HCT116 (cell line): Measurements from ENCODE around the gene DENR. TPM values are rescaled to one million over a fixed set of nuclear protein-coding genes. Genes with fewer than 3 reads are reported as not detected.

Experiments
- ATAC-seq: fragments of 200-7000 bp; cut with Tn5 transposase; 2 replicates; pipeline ENCODE4 v1.9.1; 2020; ENCODE audit warnings: mild to moderate bottlenecking, moderate library complexity
- BruUV-seq: library from RNA; stranded (reverse); fragments of 400-500 nt; replicated peaks from 2 replicates; lab custom pipeline; 2021; lab: Mats Ljungman, UMichigan
- CTCF ChIA-PET: fragments of 300-600 bp; sonication (Branson Sonifier 250); formaldehyde crosslinking; loops from one replicate; lab custom pipeline; 2021; ENCODE audit warnings: antibody characterized with exemption; lab: Charles Lee
- POLR2A ChIA-PET: fragments of 300-600, 350-600 bp; sonication (Branson Sonifier 250); formaldehyde crosslinking; loops from one replicate; lab custom pipeline; 2021; ENCODE audit warnings: antibody characterized with exemption; lab: Charles Lee
- RAD21 ChIA-PET, 2 experiments: fragments of 300-600 bp; sonication (Branson Sonifier 250); formaldehyde crosslinking; loops; one replicate each; lab custom pipeline; 2023; ENCODE audit warnings: low total read pairs in 2 of 2; ENCODE audit not compliant: uncharacterized antibody in 2 of 2, unreplicated experiment in 2 of 2, low non-redundant PET in 1 of 2; lab: Charles Lee
- DNase-seq: peaks from one replicate; pipeline ENCODE4 v3.0.0-alpha.2; 2010; ENCODE audit warnings: low read depth, low spot score
- H2AFZ ChIP-seq: fragments of 200-600 bp; shearing (Covaris generic), sonication (generic); 2 replicates; pipeline ENCODE4 v1.6.1; 2017; ENCODE audit warnings: low read depth, mixed run types, mixed read lengths, antibody characterized with exemption, low read length; ENCODE audit not compliant: poor library complexity, severe bottlenecking
- H3K27ac ChIP-seq: 2 replicates; pipeline ENCODE4 v1.5.1; 2012; ENCODE audit warnings: low read depth, low read length
- H3K27me3 ChIP-seq: fragments of 200-600 bp; sonication (generic); 2 replicates; pipeline ENCODE4 v1.6.1; 2016; ENCODE audit warnings: mixed run types, low read length, mixed read lengths; ENCODE audit not compliant: insufficient read depth
- H3K36me3 ChIP-seq, 2 experiments: fragments of 200-500 bp in 1 of 2; fragments of 200-600 bp in 1 of 2; sonication (Bioruptor generic) in 1 of 2; sonication (generic) in 1 of 2; 2 replicates each; pipeline versions ENCODE4 v1.5.1 to v1.6.1; 2014 to 2016; ENCODE audit warnings: low read length in 2 of 2, inconsistent platforms in 1 of 2, mixed read lengths in 1 of 2, mixed run types in 1 of 2; ENCODE audit not compliant: insufficient read depth in 2 of 2, control insufficient read depth in 1 of 2
- H3K4me1 ChIP-seq, 2 experiments: fragments of 200-600 bp in 1 of 2; sonication (generic) in 1 of 2; 2 replicates each; pipeline versions ENCODE4 v1.5.1 to v1.6.1; 2012 to 2017; ENCODE audit warnings: low read length in 2 of 2, inconsistent platforms in 1 of 2, mild to moderate bottlenecking in 1 of 2, mixed read lengths in 1 of 2, mixed run types in 1 of 2, moderate library complexity in 1 of 2; ENCODE audit not compliant: insufficient read depth in 2 of 2, control insufficient read depth in 1 of 2
- H3K4me2 ChIP-seq: fragments of 200-600 bp; sonication (generic); 2 replicates; pipeline ENCODE4 v1.6.1; 2017; ENCODE audit warnings: mixed run types, low read length, mixed read lengths
- H3K4me3 ChIP-seq, 2 experiments: fragments of 200-600 bp in 1 of 2; sonication (generic) in 1 of 2; replicated peaks in 1 of 2; 2 replicates each; pipeline ENCODE4 v1.5.1; 2011 to 2016; ENCODE audit warnings: low read length in 2 of 2, control low read depth in 1 of 2, low read depth in 1 of 2, mild to moderate bottlenecking in 1 of 2, mixed read lengths in 1 of 2, mixed run types in 1 of 2
- H3K79me2 ChIP-seq: fragments of 200-600 bp; sonication (generic); 2 replicates; pipeline ENCODE4 v1.6.1; 2017; ENCODE audit warnings: mild to moderate bottlenecking, mixed run types, low read length, moderate library complexity, mixed read lengths; ENCODE audit not compliant: insufficient read depth
- H3K9ac ChIP-seq: fragments of 200-600 bp; sonication (generic); 2 replicates; pipeline ENCODE4 v1.6.1; 2016; ENCODE audit warnings: low read length, mixed read lengths
- H3K9me2 ChIP-seq: fragments of 200-600 bp; sonication (generic), shearing (Covaris generic); 2 replicates; pipeline ENCODE4 v1.6.1; 2017; ENCODE audit warnings: mixed run types, mild to moderate bottlenecking, moderate library complexity; ENCODE audit not compliant: insufficient read depth
- H3K9me3 ChIP-seq, 2 experiments: fragments of 200-500 bp in 1 of 2; fragments of 200-600 bp in 1 of 2; sonication (Bioruptor generic) in 1 of 2; sonication (generic) in 1 of 2; 2 replicates each; pipeline ENCODE4 v1.6.1; 2014 to 2017; ENCODE audit warnings: low read length in 2 of 2, mixed read lengths in 2 of 2, inconsistent platforms in 1 of 2, low read depth in 1 of 2, mild to moderate bottlenecking in 1 of 2, mixed run types in 1 of 2, moderate library complexity in 1 of 2; ENCODE audit not compliant: control insufficient read depth in 1 of 2, insufficient read depth in 1 of 2
- H4K20me1 ChIP-seq: fragments of 200-600 bp; sonication (generic), shearing (Covaris generic); 2 replicates; pipeline ENCODE4 v1.6.1; 2017; ENCODE audit warnings: mixed run types, mild to moderate bottlenecking, moderate library complexity; ENCODE audit not compliant: insufficient read depth
- CEBPB ChIP-seq: IDR thresholded peaks from 2 replicates; pipeline ENCODE4 v1.6.1; 2012; ENCODE audit warnings: low read depth
- CTCF ChIP-seq, 3 experiments: fragments of 200-600 bp in 1 of 3; sonication (generic) in 1 of 3; IDR thresholded peaks in 2 of 3; conservative IDR thresholded peaks in 1 of 3; 2 replicates each; pipeline ENCODE4 v1.5.1; 2012 to 2017; ENCODE audit warnings: low read depth in 2 of 3, low read length in 2 of 3, antibody characterized with exemption in 1 of 3, borderline replicate concordance in 1 of 3, control low read depth in 1 of 3, mild to moderate bottlenecking in 1 of 3, mixed read lengths in 1 of 3, mixed run types in 1 of 3, moderate library complexity in 1 of 3; ENCODE audit not compliant: insufficient read depth in 1 of 3
- EGR1 ChIP-seq: IDR thresholded peaks from 2 replicates; pipeline ENCODE4 v1.6.1; 2012; ENCODE audit warnings: low read depth
- EZH2phosphoT487 ChIP-seq: fragments of 200-600 bp; IDR thresholded peaks from 2 replicates; pipeline ENCODE4 v1.6.1; 2018; ENCODE audit warnings: antibody characterized with exemption, borderline replicate concordance
- POLR2A ChIP-seq: IDR thresholded peaks from 2 replicates; pipeline ENCODE4 v1.7.0; 2011; ENCODE audit warnings: borderline replicate concordance; ENCODE audit not compliant: insufficient read depth, insufficient read length; ENCODE audit errors: extremely low read depth
- POLR2AphosphoS5 ChIP-seq: IDR thresholded peaks from 2 replicates; pipeline ENCODE4 v1.6.1; 2011; ENCODE audit warnings: mild to moderate bottlenecking, low read depth, low read length, moderate library complexity
- SIN3A ChIP-seq: IDR thresholded peaks from 2 replicates; pipeline ENCODE4 v1.6.1; 2012; ENCODE audit warnings: low read depth
- SP1 ChIP-seq: IDR thresholded peaks from 2 replicates; pipeline ENCODE4 v1.6.1; 2012; ENCODE audit warnings: low read depth
- SRF ChIP-seq: IDR thresholded peaks from 2 replicates; pipeline ENCODE4 v1.6.1; 2012; ENCODE audit warnings: low read depth
- TCF7L2 ChIP-seq: IDR thresholded peaks from 2 replicates; pipeline ENCODE4 v1.7.0; 2011; ENCODE audit warnings: borderline replicate concordance, inconsistent platforms; ENCODE audit not compliant: insufficient read depth, insufficient read length; ENCODE audit errors: extremely low read depth
- intact Hi-C: fragments of 100-400 bp; cut with micrococcal nuclease; formaldehyde crosslinking; loops from 2 replicates; pipeline ENCODE4 v1.10.0; 2022
- total RNA-seq: library from RNA; stranded (reverse); gene quantifications from one replicate; pipeline ENCODE4 v1.2.1, GENCODE V29; 2021; ENCODE audit not compliant: unreplicated experiment

Gene DENR
- total RNA-seq, 1 experiment from 2014 or later, result 59.1 TPM

DNA sequence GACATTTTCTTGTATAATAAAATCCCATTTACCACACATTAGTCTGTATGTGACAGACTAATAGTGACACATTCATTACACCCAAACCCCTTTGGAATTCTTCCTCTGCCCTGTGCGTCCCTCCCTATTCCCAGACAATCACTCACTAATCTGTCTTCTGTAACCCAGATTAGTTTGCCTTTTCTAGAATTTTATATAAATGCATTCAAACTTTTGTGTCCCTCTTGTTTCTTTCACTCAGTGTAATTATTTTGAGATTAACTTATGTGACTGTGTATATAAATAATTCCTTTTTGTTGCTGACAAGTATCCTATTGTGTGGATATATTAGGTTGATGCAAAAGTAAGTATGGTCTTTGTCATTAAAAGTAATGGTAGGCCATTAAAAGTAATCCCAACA lies 55.0 kb downstream of the DENR start (continued):
- no peak for TF ChIP-seq CTCF (IDR thresholded peaks at IDR 0.05 in 2 of 3, conservative IDR thresholded peaks at IDR 0.05 in 1 of 3; ENCODE audit: borderline replicate concordance in 1 of 3, insufficient read depth in 1 of 3, low read depth in 2 of 3, low read length in 2 of 3)
- TF ChIP-seq SRF, result no peak
- TF ChIP-seq CEBPB, result no peak
- no peak for TF ChIP-seq POLR2A
- no peak for TF ChIP-seq SP1
- TF ChIP-seq EZH2phosphoT487, result no peak
- no peak for TF ChIP-seq EGR1
- TF ChIP-seq TCF7L2, result no peak

DNA sequence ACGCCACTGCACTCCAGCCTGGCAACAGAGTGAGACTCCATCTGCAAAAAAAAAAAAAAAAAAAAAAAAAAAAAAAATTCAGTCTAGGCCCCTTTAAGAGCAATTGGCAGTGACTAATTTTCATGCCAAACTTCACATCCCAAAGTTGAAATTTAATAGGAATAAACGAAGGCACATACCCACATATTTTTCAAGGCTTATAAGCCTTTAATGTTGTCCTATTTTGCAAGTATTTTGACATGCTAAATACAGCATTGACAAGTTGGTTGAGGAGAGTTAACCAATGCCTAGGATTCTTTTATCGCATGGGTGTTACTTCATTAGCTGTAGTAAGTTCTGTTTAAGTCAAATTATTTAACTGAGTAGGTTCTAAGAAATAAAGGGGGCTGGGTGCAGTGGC lies 59.2 kb downstream of the DENR start:
- H3K4me3 ChIP-seq, result no peak overlapping the region
- DNase-seq (no peak), ATAC-seq (no peak)
- H2AFZ ChIP-seq, result no peak overlapping the region
- no peaks in the 10 kb centered on the region for H3K9me3 ChIP-seq
- no peak overlapping the region for H3K9ac ChIP-seq
- no peaks in the 10 kb centered on the region for H3K27me3 ChIP-seq
- H4K20me1 ChIP-seq, result no peaks in the 10 kb centered on the region
- POLR2A ChIA-PET, result no interaction called here
- CTCF ChIA-PET, result no interaction called here
- RAD21 ChIA-PET, result no interaction called here
- intact Hi-C loops, result no loop called here
- no peak overlapping the region for H3K27ac ChIP-seq
- no peaks in the 10 kb centered on the region for H3K9me2 ChIP-seq
- H3K4me2 ChIP-seq, result no peak overlapping the region
- TF ChIP-seq SIN3A (no peak), POLR2AphosphoS5 (no peak)
- TF ChIP-seq, all 23 proteins: peak for 0
- Histone ChIP-seq H3K79me2 (no peaks in the 10 kb centered on the region), H3K36me3 (no peaks in the 10 kb centered on the region), H3K4me1 (peaks cover 0 to 22% of the 10 kb centered on the region in 2 experiments; a peak in 2 of 4 replicates)
- no TSS peak for BruUV-seq
